NCI-H1092 (cell line): Measurements from ENCODE around the gene CAMK1D.
"Not testable (repeated sequence)": the region's sequence is repeated elsewhere in the genome, so short reads cannot be mapped to it uniquely, and the experiment has no call there.

Experiments used
- DNase-seq: peaks from one replicate; lab custom pipeline; 2025; lab: John Stamatoyannopoulos, UW

The CAMK1D gene

DNA sequence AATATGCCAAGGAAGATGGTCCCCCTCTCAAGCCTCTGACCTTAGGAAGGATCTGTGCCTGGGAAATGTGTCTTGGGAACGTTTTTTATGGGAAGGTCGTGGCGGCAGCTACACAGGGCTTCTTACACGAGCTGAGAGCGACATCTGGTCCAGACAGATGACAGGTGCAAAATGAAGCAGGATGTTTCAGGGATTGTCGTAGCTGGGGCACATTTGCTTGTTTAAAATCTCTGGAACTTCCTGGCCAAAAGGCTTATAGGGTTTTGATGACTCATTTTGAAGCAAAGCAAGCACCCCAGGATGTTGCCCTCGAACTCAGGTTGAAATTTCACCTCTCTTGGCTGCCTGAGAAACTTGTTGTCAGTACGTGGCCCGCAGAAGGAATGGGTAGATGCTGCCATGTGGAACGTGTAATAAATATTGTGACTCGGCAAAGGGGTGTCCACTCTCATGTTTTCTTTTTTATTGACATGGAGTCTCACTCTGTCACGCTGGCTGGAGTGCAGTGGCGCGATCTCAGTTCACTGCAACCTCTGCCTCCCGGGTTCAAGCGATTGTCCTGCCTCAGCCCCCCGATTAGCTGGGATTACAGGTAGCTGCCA is 117.5 kb downstream of the CAMK1D start:
- DNase-seq = peak; percentile 32

DNA sequence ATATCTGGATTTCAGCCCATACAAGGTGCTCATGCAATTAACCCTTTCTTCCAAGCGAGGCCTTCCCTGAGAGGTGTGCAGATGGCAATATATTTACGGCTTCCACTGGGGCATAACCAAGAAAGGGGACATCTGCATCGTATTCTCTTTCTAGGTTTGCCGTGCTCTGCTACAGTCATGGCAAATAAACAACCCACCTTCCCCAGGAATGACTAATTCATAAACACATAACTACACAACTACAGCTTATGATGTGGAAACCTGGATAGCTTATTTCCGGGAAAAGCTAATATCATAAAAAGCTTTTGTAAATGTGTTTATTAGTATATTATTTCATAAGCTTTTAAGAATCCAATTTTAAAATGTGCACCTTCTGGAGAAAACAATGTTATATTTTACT is 120.0 kb downstream of the CAMK1D start:
- no peak for DNase-seq

DNA sequence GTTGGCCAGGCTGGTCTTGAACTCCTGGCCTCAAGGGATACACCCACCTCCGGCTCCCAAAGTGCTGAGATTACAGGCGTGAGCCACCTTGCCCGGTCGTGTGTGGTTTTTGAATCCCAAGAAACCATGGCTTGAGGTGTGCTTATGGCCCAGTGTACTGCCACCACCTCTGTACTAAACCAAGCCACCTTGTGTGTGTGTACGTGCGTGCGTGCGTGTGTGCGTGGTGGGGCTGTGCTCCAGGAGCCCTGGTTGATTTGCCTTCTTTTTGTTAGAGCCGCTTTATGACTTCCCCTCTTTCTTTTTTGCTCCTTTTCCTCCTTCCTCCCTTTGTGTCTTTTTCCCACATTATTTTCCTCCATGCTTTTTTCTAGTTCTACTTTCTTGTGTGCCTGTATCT is 121.4 kb downstream of the CAMK1D start:
- no peak for DNase-seq

DNA sequence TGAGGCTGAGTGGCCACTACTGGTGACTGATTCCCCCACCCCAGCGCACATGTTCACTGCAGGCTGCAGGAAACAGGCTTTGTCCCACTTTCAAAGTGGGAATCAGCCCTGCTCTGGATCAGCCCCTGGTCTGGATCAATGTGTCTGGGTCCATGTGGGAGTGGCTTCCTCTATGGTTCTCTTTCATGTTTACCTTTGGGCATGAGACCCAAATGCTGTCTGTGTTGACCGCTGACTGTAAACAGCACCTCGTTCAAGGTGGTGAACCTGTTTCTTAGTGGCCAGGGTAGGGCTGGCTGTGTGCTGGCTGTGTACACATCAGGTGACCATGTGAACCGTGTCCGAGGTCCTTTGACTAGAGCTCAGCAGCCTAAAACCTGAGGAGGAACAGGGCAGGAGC is 121.8 kb downstream of the CAMK1D start:
- no peak for DNase-seq

DNA sequence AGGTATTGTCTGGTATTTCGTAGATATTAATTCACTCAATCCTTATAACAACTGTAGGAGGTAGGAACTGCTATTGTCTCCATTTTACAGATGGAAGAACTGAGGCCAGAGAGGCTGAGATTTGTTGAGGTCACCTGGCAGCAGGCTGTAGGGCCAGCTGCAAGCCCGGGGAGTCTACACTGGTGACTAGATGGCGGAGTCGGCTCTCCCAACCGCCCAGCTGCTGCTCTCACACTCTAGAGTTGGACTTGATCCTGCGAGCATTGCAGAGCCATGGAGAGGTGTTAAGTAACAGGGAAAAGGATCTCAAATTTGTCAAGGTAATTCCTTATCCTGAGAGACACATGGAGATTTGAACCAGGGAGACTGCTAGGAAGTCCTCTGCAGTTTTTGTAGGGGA is 124.1 kb downstream of the CAMK1D start:
- no peak for DNase-seq

DNA sequence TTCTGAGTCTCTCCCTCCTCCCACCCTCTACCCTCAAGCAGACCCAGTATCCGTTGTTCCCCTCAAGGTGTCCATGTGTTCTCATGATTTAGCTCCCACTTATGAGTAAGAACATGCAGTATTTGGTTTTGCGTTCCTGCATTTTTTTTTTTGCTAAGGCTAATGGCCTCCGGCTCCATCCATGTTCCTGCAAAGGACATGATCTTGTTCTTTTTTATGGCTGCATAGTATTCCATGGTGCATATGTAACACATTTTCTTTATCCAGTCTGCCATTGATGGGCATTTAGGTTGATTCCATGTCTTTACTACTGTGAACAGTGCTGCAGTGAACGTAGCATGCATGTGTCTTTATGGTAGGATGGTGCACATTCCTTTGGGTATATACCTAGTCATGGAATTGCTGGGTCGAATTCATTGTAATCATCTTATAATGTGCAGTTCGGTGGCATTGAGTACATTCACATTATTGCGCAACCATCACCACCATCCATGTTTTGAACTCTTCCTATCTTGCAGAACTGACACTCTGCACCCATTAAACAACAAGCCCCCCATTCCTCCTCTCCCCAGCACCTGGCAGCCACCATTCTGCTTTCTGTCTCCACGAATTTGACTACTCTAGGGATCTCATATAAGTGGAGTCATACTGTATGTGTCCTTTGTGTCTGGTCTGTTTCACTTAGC is 125.5 kb downstream of the CAMK1D start:
- no peak for DNase-seq

DNA sequence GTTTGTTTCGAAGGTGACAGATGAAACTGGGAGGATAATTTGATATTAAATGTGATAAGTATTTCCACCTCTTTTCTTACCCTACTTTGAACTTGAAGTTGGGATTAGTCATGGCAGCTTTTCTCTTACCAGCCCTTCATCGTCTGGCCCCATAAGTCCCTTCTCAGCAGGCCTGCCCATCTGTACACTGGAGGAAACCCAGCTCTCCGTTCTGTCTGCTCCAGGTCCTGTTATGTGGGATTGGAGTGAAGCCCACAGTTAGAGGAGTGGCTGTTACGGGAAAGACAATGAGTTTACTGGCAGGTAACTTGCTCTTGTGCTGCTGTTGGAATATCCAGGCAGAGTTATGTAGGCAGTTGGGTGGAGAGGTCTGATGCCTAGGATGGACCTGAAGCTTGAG is 127.3 kb downstream of the CAMK1D start:
- no peak for DNase-seq

DNA sequence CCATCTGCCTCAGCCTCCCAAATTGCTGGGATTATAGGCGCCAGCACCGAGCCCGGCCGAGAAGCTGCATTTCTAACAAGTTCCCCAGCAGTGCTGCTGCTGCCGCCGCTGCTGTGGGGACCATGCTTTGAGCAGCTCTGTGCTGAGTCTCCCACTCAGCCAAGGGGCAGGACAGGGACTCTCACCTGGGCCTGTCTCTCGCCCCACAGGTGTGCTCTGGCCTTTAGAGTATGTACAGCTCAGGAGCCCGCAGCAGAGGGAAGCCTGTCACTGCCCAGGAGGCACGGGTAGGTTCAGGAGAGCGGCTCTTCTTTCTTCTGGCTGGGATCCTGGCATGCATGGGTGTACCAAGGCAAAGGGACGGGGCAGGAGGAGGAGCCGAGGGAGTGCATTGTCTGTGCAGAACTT is 130.1 kb downstream of the CAMK1D start:
- DNase-seq = no peak

DNA sequence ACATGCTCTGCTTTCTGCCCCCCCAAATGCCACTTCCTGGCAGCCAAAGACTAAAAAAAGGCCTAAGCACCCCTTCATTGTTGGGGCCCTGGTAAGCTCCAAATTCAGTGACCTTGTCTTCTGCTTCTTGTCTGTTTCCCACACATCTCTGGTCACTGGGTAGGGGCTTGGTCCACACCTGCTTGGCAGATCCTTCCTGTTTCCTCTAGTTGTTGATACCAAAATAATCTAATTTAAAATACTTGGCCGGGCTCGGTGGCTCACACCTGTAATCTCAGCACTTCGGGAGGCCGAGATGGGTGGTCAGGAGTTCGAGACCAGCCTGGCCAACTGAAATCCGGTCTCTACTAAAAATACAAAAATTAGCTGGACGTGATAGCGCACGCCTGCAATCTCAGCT is 130.6 kb downstream of the CAMK1D start:
- no peak for DNase-seq

DNA sequence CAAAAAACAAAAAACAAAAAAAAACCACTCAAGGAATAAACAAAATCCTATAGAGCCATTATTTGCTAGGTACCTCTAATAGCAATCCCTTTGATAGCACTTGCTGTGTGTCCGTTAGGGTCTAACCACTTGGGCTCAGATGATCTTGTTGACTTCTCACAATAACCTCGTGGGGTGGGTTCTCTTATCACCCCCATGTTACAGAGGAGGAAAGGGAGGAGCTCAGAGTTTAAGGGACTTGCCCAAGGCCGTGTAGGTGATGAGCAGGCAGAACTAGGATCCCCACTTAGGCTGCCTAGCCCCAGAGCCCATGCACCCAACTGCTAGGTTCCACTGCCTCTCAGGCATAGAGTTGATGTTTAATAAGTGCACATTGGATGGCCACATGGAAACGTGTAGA is 131.1 kb downstream of the CAMK1D start:
- DNase-seq = no peak

DNA sequence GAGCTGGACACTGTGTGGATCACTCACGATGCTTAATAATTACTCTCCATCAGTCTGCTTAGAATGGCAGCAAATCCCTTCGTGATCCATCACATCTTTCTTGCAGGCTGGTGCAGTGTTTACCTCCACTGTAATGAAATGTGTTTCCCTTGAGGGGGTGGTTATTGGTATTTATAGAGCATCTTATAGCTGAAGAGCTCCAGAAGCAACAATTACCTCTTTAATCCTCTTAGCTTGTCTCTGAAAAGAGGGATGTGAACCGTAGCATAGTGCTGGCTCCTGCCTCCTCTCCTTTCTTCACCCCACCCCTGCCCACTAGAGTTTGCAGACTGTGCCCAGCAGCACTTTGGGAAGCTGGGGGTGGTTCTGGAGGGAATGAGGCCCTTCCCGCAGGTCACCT is 132.6 kb downstream of the CAMK1D start:
- no peak for DNase-seq

DNA sequence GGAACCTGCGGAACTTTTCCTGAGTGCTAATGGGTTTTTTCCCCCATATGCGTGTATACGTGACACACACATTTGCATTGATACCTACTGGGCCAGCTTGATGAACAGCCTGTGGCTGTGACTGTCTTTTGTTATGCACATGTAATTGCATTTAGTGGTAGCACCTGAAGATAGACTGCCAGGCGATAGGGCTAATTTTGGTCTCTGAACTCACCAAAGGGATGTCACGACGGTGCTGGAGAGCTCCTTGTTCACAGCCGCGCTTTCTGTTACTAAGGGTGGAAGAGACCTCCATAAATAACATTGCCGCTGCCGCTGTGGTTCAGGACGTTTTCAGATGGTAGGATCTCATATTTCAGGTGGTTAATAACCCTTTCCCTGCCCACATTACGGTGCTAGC is 133.2 kb downstream of the CAMK1D start:
- DNase-seq = no peak

DNA sequence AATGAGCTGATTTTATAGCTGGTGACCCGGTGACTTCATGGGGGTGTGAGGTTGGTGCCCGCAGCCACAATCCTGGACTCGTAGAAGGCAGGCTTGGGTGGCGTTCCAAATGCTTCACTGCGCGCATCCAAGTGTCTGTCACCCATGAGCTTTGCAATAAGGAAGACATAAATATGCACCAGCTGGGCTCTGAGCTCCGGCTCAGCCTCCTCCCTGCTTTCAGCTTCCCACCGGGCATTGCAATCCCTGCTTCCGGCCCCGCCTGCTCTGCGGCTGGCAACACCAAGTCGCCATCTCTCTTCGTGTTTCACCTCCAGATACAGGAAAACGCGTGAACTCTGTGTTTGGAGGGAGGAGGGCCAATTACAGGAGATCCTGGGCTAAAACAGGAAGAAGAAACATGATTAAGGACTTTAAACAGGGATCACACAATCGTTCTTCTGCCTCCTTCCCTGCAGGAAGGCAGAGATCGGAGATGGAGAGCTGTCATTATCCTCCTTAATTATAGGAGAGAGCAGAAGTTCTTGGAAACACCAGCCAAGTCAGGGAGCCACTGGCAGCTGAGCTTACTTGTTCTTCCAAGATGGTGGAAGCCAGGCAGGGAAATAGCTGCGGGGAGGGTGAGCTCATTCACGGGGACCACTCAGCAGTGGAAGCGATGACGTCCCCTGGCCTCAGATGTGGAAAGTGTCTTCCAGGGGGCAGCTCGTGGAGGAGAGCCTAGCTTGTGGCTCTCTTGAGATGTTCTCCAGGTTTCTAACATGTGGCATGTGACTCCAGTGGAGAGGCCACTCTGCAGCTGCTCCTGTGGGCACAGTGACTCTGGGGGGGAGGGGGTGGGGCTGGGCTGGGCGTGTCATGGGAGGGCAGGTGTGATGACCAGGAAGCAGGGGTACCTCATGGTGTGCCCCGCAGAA is 134.9 kb downstream of the CAMK1D start:
- no peak for DNase-seq

DNA sequence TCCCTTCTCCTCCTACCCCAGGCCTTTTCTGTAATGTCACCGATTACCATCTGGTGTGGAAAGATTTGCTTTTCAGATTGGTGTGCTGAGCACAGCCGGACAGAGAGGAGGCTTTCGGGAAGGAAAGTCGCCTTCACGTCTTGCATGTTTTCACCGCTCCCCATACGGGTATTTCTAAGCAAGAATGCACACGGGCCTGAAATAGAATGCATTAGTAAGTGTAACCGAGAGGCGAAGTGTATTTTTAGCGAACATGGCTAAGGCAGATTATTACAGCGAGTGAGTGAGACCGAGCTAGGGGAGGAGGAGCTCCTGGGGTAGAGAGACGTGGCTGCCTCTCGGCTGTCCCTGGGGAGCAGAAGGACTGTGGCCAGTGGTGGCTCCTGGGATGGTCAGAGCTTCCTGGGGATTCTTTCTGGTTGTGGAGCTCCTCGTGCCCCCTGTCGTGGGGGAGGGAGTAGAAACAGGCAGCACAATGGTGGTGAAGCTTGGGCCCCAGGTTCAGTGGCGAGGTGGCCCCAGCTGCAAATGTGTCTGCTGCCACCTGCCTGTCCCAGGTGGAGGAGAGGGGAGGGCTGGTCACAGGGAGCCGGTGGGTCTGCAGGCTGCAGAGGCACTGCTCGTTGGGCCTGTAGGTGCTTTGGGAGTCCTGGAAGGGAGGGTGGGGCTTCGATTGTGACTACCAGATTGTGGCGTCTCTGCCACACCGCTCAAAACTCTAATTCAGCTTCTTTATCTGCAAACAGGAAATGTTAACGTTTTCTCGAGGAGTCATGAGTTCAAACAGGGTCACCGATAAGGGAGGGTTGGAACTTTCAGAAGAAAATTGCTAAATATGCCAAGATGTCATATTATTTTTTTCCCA is 135.8 kb downstream of the CAMK1D start:
- no peak for DNase-seq

DNA sequence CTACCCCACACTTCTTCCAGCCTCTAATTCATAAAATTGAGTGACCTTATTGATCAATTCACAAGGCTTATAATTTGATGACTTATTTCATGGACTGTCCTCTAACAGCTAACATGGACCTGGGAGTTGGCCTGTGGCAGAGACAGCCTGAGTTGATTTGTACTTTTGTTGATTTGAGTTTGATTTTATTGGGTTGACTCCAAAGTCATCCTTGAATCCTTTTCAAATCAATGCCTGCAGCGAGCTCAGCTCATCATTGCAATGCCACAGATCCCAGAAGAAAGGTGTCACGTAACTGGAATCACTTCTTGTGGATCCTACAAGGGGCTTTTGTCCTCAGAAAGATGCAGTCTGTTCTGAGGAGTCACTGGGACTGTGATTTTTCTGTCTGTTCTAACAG is 138.0 kb downstream of the CAMK1D start:
- DNase-seq = no peak

DNA sequence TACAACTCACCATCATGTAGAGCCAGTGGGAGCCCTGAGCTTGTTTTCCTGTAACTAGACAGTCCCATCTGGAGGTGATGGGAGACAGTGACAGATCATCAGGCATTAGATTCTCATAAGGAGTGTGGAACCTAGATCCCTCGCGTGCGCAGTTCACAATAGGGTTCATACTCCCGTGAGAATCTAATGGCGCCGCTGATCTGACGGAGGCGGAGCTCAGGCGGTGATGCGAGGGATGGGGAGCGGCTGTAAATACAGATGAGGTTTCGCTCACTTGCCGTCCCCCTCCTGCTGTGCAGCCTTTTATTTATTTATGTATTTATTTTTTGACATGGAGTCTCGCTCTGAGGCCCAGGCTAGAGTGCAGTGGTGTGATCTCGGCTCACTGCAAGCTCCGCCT is 139.3 kb downstream of the CAMK1D start:
- no peak for DNase-seq

DNA sequence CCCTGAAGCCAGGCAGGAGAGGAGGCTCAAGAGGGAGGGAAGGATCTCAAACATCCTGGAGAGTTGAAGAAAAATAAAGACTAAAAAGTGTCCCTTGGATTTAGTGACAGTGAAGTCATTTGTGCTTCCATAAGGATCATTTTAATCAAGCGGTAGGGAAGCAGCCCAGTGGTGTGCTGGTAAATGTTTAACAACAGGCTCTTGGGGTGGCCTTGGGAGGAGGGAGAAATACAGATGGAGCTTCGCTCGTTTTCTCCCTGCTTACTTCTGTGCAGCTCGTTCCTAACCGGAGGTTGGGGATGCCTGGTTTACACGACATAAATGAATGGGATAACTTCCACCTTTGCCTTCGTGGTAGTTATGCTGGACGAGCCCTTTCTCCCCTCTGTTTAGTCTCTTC is 140.0 kb downstream of the CAMK1D start:
- no peak for DNase-seq

DNA sequence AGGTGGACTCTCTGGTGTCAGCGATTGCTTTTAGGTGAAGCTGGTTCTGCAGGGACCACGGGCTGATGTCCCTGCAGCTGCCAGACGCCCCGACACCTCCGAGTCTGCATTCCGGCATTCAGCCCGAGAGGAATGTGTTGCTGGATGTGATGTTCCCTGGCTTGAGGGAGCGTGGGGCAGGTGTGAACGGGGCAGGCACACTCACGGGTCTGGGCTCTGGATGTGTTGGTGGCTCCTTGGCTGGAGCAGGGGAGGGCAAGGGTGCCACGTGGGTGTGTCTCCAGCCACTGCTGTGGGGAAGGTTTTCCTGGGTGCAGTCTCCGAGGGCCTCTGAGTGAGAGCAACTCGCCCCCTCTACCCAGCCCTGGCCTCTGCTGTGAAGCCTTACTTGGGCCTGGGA is 140.5 kb downstream of the CAMK1D start:
- DNase-seq = no peak

DNA sequence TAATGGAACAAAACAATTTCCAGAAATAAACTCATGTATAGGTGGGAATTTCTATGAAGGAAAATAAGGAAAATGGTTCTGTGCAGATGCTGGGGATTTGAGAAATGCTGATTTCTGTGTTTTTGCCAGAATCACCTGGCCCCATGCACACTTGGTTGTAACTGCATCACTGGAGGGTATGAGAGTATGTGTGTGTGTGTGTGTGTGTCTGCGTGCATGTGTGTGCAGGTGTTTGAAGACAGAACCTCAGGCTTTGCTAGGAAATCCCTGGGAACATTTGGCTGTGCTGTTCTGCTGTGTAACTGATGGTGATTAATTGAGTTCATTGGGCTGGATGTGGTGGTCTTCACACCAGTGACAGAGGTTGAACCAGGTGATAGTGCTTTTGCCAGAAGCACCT is 141.6 kb downstream of the CAMK1D start:
- no peak for DNase-seq

DNA sequence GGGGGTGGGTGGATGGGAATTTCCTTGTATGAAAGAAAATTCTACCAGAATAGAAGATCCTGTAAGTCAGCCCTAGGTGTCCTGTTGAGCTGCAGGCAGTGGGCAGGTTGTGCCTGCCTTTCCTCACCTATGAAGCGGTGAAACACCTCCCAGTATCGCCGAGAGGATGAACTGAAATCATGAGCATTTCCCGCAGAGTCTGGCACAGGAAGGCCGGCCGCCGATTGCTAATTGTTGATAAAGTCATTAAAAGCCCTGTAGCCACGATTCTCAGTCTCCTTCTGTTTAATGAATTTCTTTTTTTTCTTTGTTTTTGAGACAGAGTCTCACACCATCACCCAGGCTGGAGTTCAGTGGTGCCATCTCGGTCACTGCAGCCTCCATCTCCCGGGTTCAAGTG is 142.1 kb downstream of the CAMK1D start:
- no peak for DNase-seq

DNA sequence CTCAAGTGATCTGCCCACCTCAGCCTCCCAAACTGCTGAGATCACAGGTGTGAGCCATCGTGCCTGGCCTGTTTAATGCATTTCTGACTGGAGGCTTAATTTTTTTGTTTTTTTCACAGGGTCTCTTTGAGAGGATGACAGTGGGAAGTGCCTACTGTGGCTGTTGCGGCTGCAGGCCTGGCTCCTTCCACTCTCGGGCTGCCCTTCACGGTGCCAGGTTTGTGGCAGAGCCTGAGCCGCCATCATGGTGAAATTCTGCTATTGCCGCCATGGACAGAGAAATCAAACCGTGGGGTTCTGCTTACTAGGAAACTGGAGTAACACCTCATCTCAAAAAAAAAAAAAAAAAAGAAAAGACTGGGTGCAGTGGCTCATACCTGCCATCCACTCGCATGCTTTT is 142.7 kb downstream of the CAMK1D start:
- no peak for DNase-seq

DNA sequence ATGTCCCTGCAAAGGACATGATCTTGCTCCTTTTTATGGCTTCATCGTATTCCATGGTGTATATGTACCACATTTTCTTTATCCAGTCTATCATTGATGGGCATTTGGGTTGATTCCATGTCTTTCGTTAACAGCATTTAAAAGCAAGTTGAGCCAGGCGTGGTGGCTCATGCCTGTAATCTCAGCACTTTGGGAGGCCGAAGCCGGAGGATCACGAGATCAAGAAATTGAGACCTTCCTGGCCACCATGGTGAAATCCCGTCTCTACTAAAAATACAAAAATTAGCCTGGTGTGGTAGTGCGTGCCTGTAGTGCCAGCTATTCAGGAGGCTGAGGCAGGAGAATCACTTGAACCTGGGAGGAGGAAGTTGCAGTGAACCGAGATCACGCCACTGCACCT is 147.7 kb downstream of the CAMK1D start:
- DNase-seq = not testable (repeated sequence)
